Measurements from ENCODE around the gene SMC1A. TPM values are rescaled to one million over a fixed set of nuclear protein-coding genes. Genes with fewer than 3 reads are reported as not detected.
"Not testable (repeated sequence)": the region's sequence is repeated elsewhere in the genome, so short reads cannot be mapped to it uniquely, and the experiment has no call there.

SMC1A gene
- total RNA-seq, 1 donor from 2014 or later, result 31.4 TPM

DNA sequence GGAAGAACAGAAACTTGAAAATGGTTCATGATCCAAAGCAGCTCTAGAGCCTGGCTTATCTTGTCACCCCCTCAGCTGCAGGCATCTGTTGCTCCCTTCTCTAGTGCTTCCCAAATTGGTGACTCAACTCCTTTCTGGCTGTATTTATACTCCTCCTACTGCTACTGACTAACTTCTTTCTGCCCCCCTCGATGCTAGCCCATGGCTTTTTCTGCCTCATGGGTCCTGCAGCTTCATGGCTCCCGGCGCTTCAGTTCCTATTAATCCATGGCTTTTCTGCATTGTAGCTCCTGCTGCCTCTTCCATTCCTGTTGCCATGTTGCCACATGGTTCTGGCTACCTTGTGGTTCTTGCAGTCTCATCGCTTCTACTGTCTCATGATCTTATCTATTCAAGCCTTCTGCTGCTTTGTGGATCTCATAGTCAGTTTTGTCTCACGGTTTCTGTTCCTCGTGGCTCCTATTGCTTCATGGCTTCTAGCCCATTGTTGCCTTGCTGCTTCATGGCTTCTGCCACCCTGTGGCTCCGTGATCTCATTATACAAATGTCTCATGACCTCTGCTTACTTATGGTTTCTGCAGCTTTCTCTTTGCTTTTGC, 48.1 kb downstream of the SMC1A start:
- intact Hi-C loops (cut with DNase I), result no loop called here
- no peak for DNase-seq (ENCODE audit: extremely low spot score in 2 of 2)

DNA sequence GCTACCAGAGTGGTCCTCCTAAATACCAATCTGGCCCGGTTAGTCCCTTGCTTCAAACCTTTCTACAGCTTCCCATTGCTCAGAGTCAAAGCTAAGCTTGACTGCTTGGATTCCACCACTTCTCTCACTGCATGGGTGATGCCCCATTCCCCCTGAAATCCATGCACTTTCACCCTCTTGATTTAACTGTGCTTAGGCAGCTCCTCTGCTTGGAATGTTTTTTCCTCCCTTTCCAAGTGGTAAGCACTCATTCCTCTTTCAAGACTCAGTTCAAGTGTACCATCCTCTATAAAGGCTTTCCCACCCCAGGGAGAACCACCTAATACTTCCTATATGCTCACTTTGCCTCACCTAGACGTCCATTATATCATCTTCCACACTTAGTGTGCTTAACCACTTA, 49.1 kb downstream of the SMC1A start:
- H3K27ac ChIP-seq, result no peak overlapping the region
- TF ChIP-seq, protein P1, sequence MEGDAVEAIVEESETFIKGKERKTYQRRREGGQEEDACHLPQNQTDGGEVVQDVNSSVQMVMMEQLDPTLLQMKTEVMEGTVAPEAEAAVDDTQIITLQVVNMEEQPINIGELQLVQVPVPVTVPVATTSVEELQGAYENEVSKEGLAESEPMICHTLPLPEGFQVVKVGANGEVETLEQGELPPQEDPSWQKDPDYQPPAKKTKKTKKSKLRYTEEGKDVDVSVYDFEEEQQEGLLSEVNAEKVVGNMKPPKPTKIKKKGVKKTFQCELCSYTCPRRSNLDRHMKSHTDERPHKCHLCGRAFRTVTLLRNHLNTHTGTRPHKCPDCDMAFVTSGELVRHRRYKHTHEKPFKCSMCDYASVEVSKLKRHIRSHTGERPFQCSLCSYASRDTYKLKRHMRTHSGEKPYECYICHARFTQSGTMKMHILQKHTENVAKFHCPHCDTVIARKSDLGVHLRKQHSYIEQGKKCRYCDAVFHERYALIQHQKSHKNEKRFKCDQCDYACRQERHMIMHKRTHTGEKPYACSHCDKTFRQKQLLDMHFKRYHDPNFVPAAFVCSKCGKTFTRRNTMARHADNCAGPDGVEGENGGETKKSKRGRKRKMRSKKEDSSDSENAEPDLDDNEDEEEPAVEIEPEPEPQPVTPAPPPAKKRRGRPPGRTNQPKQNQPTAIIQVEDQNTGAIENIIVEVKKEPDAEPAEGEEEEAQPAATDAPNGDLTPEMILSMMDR (IDR thresholded peaks at IDR 0.05), result no peak
- TF ChIP-seq POLR2A (IDR thresholded peaks at IDR 0.05) (no peak), POLR2AphosphoS5 (IDR thresholded peaks at IDR 0.05; ENCODE audit: insufficient read depth in 1 of 2, low read depth in 1 of 2) (no peak)
- no peaks in the 10 kb centered on the region for H3K36me3 ChIP-seq
- no peak for DNase-seq (ENCODE audit: extremely low spot score in 2 of 2)
- H3K9me3 ChIP-seq, result no peaks in the 10 kb centered on the region
- no peaks in the 10 kb centered on the region for H3K27me3 ChIP-seq
- no peak overlapping the region for H3K4me3 ChIP-seq
- intact Hi-C loops (cut with DNase I), result no loop called here
- H3K4me1 ChIP-seq, result no peaks in the 10 kb centered on the region

More for the DNA sequence above, 48.1 kb downstream of the SMC1A start:
- Histone ChIP-seq H3K4me1 (no peaks in the 10 kb centered on the region), H3K27ac (no peak overlapping the region), H3K36me3 (peaks cover 0 to 8% of the 10 kb centered on the region in 2 donors), H3K9me3 (no peaks in the 10 kb centered on the region), H3K27me3 (no peaks in the 10 kb centered on the region), H3K4me3 (no peak overlapping the region)
- TF ChIP-seq, protein P1 (IDR thresholded peaks at IDR 0.05), result no peak
- TF ChIP-seq POLR2AphosphoS5 (IDR thresholded peaks at IDR 0.05; ENCODE audit: insufficient read depth in 1 of 2, low read depth in 1 of 2), result no peak
- TF ChIP-seq POLR2A (IDR thresholded peaks at IDR 0.05), result no peak

DNA sequence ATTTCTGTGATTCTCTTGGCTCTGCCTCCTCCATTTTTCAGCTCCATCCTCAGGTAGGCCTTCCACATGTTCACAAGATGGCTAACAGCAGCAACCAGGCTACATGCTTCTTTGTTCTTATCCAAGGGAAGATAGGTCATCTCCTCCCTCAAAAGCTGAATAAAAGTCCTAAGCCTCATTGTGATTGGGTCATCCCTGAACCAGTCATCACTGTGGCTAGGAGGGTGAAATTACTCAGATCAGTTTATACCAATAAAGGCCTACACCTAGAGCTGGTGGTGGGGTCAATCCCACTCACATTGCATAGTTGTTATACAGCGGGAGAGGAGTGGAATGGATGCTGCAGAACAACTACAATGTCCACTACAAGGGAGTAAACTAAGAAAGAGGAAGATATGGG, 56.0 kb downstream of the SMC1A start:
- H3K27ac ChIP-seq; H3K4me1 ChIP-seq; DNase-seq (ENCODE audit: extremely low spot score in 2 of 2); H3K4me3 ChIP-seq; intact Hi-C loops (cut with DNase I); H3K36me3 ChIP-seq; H3K9me3 ChIP-seq; H3K27me3 ChIP-seq: not testable (repeated sequence)

DNA sequence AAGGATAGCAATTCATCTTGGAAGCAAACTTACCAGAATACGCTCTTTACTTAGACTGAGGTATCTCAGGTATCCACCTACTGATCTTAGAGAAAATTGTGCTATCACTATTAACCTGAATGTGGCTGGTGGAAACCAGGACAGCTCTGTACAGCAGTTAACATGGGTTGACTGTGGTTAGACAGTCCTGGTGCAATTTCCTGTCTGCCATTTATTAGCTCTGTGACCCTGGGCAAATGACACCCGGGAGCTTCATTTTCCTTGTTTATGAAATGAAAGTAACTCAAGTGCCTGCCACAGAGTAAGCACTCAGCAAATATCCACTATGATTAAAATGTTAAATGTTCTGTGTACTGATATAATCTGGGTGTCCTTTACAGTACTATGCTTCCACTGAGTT, 60.0 kb downstream of the SMC1A start:
- H3K27me3 ChIP-seq, result no peaks in the 10 kb centered on the region
- no peak overlapping the region for H3K4me3 ChIP-seq
- TF ChIP-seq, protein P1 (IDR thresholded peaks at IDR 0.05), result no peak
- TF ChIP-seq POLR2AphosphoS5 (IDR thresholded peaks at IDR 0.05; ENCODE audit: insufficient read depth in 1 of 2, low read depth in 1 of 2) (no peak), POLR2A (IDR thresholded peaks at IDR 0.05) (no peak)
- H3K36me3 ChIP-seq, result no peaks in the 10 kb centered on the region
- intact Hi-C loops (cut with DNase I), result no loop called here
- no peak for DNase-seq (ENCODE audit: extremely low spot score in 2 of 2)
- H3K9me3 ChIP-seq, result no peaks in the 10 kb centered on the region
- H3K27ac ChIP-seq, result no peak overlapping the region
- H3K4me1 ChIP-seq, result no peaks in the 10 kb centered on the region

DNA sequence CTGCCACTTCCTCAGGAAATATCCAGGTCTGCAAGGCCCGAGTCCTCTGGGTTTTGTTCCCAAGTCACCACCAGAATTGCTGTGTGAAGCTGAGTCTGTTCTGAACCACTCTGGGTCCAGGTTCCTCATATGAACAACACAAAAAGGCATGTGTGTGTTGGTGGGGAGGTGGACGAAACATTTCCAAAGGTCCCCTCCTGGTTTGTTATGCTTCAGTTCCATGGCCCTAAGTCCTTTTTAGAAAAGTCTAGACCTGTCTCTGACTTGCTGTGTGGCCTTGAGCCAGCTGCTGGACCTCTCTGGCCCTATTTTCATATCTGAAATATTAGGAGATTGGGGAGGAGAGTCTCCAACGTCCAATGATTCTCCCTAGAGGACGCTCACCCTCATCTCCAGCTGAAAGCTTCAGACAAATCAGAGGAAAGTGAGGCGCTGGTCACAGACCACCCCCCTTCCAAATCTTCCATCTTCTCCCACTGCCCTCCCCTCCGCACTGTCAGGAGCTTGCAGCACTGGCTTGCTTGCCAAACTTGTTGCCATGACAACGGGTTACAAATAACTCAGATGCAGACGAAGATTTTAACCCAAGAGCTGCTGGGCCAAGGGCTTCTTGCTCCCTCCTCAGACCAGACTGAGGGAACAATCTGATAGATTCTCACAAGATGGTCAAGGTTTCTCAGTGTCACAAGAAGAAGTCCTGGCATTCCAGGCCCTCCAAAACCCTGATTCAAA, 64.5 kb downstream of the SMC1A start:
- TF ChIP-seq POLR2AphosphoS5 (IDR thresholded peaks at IDR 0.05; ENCODE audit: insufficient read depth in 1 of 2, low read depth in 1 of 2) (no peak), POLR2A (IDR thresholded peaks at IDR 0.05) (no peak)
- TF ChIP-seq, protein P1 (IDR thresholded peaks at IDR 0.05), result no peak
- H3K9me3 ChIP-seq, result no peaks in the 10 kb centered on the region
- no peaks in the 10 kb centered on the region for H3K36me3 ChIP-seq
- no peak overlapping the region for H3K27ac ChIP-seq
- no peaks in the 10 kb centered on the region for H3K4me1 ChIP-seq
- intact Hi-C loops (cut with DNase I), result no loop called here
- DNase-seq (ENCODE audit: extremely low spot score in 2 of 2), result no peak
- no peaks in the 10 kb centered on the region for H3K27me3 ChIP-seq
- no peak overlapping the region for H3K4me3 ChIP-seq
